ENCODE data around the gene MED13L. TPM values are rescaled to one million over a fixed set of nuclear protein-coding genes. Genes with fewer than 3 reads are reported as not detected.
A peak's percentile ranks its signal among the peaks of the same experiment; 100 is the strongest.
"Not testable (repeated sequence)": the region's sequence is repeated elsewhere in the genome, so short reads cannot be mapped to it uniquely, and the experiment has no call there.

MED13L gene
- polyA plus RNA-seq, 3 donors = 69.2 to 91.0 (median 81.3) TPM

- DNase-seq (ENCODE audit: extremely low read depth in 1 of 11, low read depth in 9 of 11, low spot score in 4 of 11) = no peak
Measured at GRCh38 chr12:116236976-116237375, 40.5 kb downstream of the MED13L start.

GRCh38 chr12:116236148-116236731 lies 41.3 kb downstream of the MED13L start:
- DNase-seq (ENCODE audit: extremely low read depth in 1 of 11, low read depth in 9 of 11, low spot score in 4 of 11) = peak in 1 of 11 donors; percentile 24

- DNase-seq (ENCODE audit: extremely low read depth in 1 of 11, low read depth in 9 of 11, low spot score in 4 of 11) = not testable (repeated sequence)
Measured at GRCh38 chr12:116234148-116234547, 43.3 kb downstream of the MED13L start.

GRCh38 chr12:116233669-116234068 lies 43.8 kb downstream of the MED13L start:
- DNase-seq (ENCODE audit: extremely low read depth in 1 of 11, low read depth in 9 of 11, low spot score in 4 of 11) = no peak

- no peak for DNase-seq (ENCODE audit: extremely low read depth in 1 of 11, low read depth in 9 of 11, low spot score in 4 of 11)
Measured at GRCh38 chr12:116227811-116228210, 49.7 kb downstream of the MED13L start.

- DNase-seq (ENCODE audit: extremely low read depth in 1 of 11, low read depth in 9 of 11, low spot score in 4 of 11) = no peak
Measured at GRCh38 chr12:116226026-116226425, 51.5 kb downstream of the MED13L start.

GRCh38 chr12:116222358-116222757 lies 55.1 kb downstream of the MED13L start:
- peak in 2 of 11 donors; percentile 20 to 32 for DNase-seq (ENCODE audit: extremely low read depth in 1 of 11, low read depth in 9 of 11, low spot score in 4 of 11)

GRCh38 chr12:116220756-116221155 lies 56.7 kb downstream of the MED13L start:
- no peak for DNase-seq (ENCODE audit: extremely low read depth in 1 of 11, low read depth in 9 of 11, low spot score in 4 of 11)

GRCh38 chr12:116217045-116217735 lies 60.3 kb downstream of the MED13L start:
- DNase-seq (ENCODE audit: extremely low read depth in 1 of 11, low read depth in 9 of 11, low spot score in 4 of 11) = no peak

GRCh38 chr12:116216022-116216756 lies 61.3 kb downstream of the MED13L start:
- DNase-seq (ENCODE audit: extremely low read depth in 1 of 11, low read depth in 9 of 11, low spot score in 4 of 11) = no peak

- no peak for DNase-seq (ENCODE audit: extremely low read depth in 1 of 11, low read depth in 9 of 11, low spot score in 4 of 11)
Measured at GRCh38 chr12:116215023-116215422, 62.5 kb downstream of the MED13L start.

GRCh38 chr12:116213885-116214527 lies 63.5 kb downstream of the MED13L start:
- no peak for DNase-seq (ENCODE audit: extremely low read depth in 1 of 11, low read depth in 9 of 11, low spot score in 4 of 11)

GRCh38 chr12:116213014-116213413 lies 64.5 kb downstream of the MED13L start:
- DNase-seq (ENCODE audit: extremely low read depth in 1 of 11, low read depth in 9 of 11, low spot score in 4 of 11) = no peak

- no peak for DNase-seq (ENCODE audit: extremely low read depth in 1 of 11, low read depth in 9 of 11, low spot score in 4 of 11)
Measured at GRCh38 chr12:116210762-116211161, 66.7 kb downstream of the MED13L start.

- DNase-seq (ENCODE audit: extremely low read depth in 1 of 11, low read depth in 9 of 11, low spot score in 4 of 11) = no peak
Measured at GRCh38 chr12:116210131-116210530, 67.4 kb downstream of the MED13L start.

GRCh38 chr12:116209503-116209902 lies 68.0 kb downstream of the MED13L start:
- DNase-seq (ENCODE audit: extremely low read depth in 1 of 11, low read depth in 9 of 11, low spot score in 4 of 11) = no peak

GRCh38 chr12:116207274-116207673 lies 70.2 kb downstream of the MED13L start:
- no peak for DNase-seq (ENCODE audit: extremely low read depth in 1 of 11, low read depth in 9 of 11, low spot score in 4 of 11)

- DNase-seq (ENCODE audit: extremely low read depth in 1 of 11, low read depth in 9 of 11, low spot score in 4 of 11) = no peak
Measured at GRCh38 chr12:116206828-116207227, 70.7 kb downstream of the MED13L start.

- no peak for DNase-seq (ENCODE audit: extremely low read depth in 1 of 11, low read depth in 9 of 11, low spot score in 4 of 11)
Measured at GRCh38 chr12:116204785-116205184, 72.7 kb downstream of the MED13L start.

GRCh38 chr12:116204169-116204568 lies 73.3 kb downstream of the MED13L start:
- DNase-seq (ENCODE audit: extremely low read depth in 1 of 11, low read depth in 9 of 11, low spot score in 4 of 11) = no peak
